ENCODE results near the gene SLC29A4.
"Not testable (repeated sequence)": the region's sequence is repeated elsewhere in the genome, so short reads cannot be mapped to it uniquely, and the experiment has no call there.

The SLC29A4 gene

DNA sequence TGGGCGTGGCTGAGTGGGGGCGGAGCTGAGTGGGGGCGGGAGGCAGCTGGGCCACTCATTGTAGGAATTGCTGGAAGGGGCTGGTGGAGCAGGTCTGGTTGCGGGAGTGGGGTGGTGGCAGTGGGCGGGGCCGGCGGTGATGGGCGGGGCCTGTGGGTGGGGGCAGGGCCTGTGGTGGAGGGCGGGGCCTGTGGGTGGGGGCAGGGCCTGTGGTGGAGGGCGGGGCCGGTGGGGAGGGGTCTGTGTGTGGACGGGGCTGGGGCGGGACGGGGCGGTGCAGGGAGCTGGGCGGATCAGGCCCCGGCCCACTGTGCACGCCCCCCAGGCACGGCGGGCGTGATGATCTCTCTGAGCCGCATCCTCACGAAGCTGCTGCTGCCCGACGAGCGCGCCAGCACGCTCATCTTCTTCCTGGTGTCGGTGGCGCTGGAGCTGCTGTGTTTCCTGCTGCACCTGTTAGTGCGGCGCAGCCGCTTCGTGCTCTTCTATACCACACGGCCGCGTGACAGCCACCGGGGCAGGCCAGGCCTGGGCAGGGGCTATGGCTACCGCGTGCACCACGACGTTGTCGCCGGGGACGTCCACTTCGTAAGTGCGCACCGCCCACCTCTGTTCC is 14.0 kb downstream of the SLC29A4 start:
- Mint-ChIP-seq H3K4me3 (peak overlapping the region; percentile 67), H3K36me3 (ENCODE audit: low read depth) (peaks cover 2% of the 10 kb centered on the region), H3K27ac (no peak overlapping the region), H3K27me3 (peaks cover 19% of the 10 kb centered on the region), H3K9me3 (peaks cover 4% of the 10 kb centered on the region), H3K4me1 (peaks cover 7% of the 10 kb centered on the region)
- ATAC-seq (peak; percentile 63), DNase-seq (peak; percentile 64)

DNA sequence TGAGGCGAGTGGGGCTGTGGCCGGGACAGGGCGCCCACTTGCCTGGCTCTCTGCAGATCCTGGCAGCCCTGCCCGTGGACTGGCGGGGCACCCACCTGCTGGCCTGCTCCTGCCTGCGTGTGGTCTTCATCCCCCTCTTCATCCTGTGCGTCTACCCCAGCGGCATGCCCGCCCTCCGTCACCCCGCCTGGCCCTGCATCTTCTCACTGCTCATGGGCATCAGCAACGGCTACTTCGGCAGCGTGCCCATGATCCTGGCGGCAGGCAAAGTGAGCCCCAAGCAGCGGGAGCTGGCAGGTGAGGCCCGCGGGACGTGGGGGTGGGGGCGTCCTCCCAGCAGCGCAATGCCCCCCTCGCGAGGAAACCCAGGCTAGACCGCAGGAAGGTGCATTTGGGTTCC is 17.6 kb downstream of the SLC29A4 start:
- Mint-ChIP-seq H3K36me3 (ENCODE audit: low read depth) (peaks cover 2% of the 10 kb centered on the region), H3K4me3 (no peak overlapping the region), H3K27ac (no peak overlapping the region), H3K4me1 (peaks cover 7% of the 10 kb centered on the region), H3K27me3 (peaks cover 14% of the 10 kb centered on the region), H3K9me3 (no peaks in the 10 kb centered on the region)
- ATAC-seq (no peak), DNase-seq (no peak)

DNA sequence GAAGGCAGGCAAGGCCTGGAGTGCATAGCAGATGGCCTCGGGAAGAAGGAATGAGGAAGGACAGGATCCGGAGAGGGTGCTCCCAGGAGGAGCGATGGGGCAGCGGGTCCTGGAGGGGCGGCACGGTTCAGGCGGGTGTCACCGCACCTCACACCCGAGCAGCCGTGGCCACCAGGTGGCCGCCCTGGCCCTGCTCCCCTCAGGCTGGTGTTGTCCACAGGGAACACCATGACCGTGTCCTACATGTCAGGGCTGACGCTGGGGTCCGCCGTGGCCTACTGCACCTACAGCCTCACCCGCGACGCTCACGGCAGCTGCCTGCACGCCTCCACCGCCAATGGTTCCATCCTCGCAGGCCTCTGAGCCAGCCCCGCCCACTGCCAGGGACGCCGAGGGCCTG is 19.8 kb downstream of the SLC29A4 start:
- Mint-ChIP-seq H3K4me1 (no peaks in the 10 kb centered on the region), H3K27me3 (peaks cover 4% of the 10 kb centered on the region), H3K27ac (no peak overlapping the region), H3K36me3 (ENCODE audit: low read depth) (no peaks in the 10 kb centered on the region), H3K9me3 (no peaks in the 10 kb centered on the region), H3K4me3 (no peak overlapping the region)
- ATAC-seq (no peak), DNase-seq (no peak)

DNA sequence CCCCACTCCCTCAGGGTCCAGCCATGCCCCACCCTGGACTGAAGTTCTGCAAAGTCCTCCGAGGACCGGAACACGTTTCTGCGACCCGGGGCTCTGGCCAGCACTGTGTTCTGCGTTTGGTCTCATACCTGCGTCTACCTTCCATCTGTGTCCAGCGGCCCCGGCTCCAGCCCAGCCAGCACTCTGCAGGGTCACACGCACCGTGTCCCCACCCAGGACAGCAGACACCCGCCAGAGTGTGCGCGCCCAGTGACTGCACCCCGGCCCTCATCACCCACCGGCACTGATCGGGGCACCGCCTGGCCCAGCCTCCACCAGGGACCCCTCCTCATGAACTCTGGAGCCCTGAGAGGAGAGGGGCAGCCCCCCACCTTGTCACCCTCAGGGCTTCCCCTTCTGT is 20.3 kb downstream of the SLC29A4 start:
- Mint-ChIP-seq H3K4me3 (no peak overlapping the region), H3K27ac (no peak overlapping the region), H3K36me3 (ENCODE audit: low read depth) (no peaks in the 10 kb centered on the region), H3K4me1 (no peaks in the 10 kb centered on the region), H3K9me3 (no peaks in the 10 kb centered on the region), H3K27me3 (peaks cover 2% of the 10 kb centered on the region)
- DNase-seq (no peak), ATAC-seq (no peak)

DNA sequence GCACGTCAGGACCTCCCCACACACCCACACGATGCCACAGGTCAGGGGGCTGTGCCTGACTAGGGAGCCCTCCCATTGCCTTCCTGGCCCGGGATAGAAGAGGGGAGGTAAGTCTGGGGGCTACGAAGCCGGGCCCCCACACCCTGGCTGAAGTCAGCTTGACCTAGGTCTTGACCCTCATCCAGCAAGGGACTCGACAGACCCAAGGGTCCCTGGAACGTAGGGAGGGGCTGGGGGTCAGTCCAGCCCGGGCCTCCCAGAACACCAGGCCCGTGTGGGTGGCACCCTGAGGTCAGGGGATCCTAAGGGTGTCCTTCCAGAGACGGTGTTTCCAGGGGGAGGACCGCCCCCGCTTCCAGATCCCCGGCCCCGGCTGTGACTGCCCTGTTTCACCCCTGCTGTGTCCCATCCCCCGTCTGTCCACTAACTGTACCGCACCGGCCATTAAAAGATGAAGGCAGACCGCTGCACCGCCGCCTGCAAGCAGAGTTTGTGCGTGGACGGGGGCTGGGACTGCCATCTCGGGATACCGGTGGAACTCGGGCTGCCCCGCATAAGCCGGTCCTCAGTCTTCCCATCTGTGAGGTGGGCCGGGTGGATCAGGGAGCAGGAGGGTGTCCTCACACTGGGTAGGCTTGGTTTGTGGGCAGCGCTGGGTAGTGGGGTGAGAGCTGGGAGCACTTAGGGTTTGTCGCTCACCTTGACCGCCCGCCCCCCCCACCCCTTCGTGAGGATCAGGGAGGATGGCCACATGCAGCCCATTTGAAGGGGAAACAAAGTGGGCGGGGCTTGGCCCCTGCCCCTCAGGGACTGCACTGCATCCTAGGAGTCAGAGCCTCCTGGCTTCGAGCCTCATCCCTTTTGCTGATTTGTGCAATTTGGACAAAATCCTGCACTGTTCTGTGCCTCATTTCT is 21.1 kb downstream of the SLC29A4 start:
- no peaks in the 10 kb centered on the region for H3K9me3 Mint-ChIP-seq
- no peak overlapping the region for H3K4me3 Mint-ChIP-seq
- no peak for DNase-seq
- ATAC-seq: no peak
- peaks cover 4% of the 10 kb centered on the region for H3K36me3 Mint-ChIP-seq (ENCODE audit: low read depth)
- H3K27ac Mint-ChIP-seq: no peak overlapping the region
- H3K27me3 Mint-ChIP-seq: no peaks in the 10 kb centered on the region
- no peaks in the 10 kb centered on the region for H3K4me1 Mint-ChIP-seq

DNA sequence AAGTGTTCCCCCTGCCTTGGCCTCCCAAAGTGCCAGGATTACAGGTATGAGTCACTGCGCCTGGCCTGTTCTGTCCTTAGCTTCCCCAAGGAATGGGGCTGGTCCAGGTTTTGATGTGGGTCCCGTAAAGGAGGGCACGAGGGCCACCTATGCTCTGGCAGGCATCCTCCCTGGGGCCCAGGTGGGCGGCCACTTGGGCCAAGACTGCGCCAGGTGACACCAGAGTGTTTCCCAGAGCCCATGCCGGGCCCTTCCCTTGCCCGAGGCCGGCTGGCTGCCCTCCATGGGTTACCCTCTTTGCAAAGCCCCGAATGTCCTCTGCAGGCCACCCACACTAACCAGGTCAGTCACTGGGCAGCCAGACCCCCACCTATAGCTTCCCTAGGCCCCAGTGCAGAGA is 22.3 kb downstream of the SLC29A4 start:
- H3K9me3 Mint-ChIP-seq; H3K27ac Mint-ChIP-seq; H3K36me3 Mint-ChIP-seq (ENCODE audit: low read depth); H3K27me3 Mint-ChIP-seq; ATAC-seq; H3K4me3 Mint-ChIP-seq; DNase-seq; H3K4me1 Mint-ChIP-seq: not testable (repeated sequence)

DNA sequence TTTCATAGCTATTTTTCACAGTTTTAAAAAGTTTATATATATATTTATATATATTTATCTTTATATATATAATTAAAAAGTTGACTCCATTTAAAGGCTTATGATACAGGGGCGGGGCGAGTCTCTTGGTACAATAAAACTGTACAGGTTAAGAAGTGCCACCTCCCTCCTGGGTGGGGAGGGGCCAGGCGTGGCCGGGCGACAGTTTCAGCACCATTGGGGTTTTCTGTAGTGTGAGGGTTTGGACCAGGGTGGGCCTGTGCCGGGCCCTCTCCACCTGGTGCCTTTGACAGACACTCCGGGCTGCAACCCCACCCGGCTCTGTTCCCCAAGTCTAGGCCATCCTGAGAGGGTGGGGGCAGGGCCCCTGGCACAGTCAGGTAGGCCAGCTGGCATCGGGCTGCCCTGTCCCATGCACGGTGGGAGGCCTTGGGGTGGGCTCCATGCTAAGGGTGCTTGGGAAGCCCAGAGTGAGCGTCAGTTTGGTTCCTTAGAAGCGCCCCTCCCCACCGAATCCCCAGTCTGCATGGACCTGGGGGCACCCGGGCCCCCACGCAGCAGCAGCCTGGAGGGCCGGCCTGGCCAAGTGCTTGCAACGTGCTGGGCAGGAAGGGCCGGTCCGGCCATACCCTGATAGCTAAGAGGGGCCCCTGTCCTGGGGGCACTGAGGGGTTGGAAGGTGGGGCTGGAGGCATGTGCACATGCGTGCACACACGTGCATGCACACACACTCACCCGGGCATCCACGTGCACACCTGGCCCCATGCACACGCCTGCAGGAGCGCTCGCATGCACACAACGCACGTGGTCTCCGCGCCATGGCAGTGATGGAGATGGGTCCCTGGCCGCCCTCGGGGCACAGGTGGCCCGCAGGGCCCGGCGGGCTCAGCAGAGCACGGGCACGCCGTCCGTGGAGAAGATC is 24.7 kb downstream of the SLC29A4 start:
- H3K9me3 Mint-ChIP-seq; H3K27me3 Mint-ChIP-seq; ATAC-seq; DNase-seq; H3K27ac Mint-ChIP-seq; H3K36me3 Mint-ChIP-seq (ENCODE audit: low read depth); H3K4me1 Mint-ChIP-seq; H3K4me3 Mint-ChIP-seq: not testable (repeated sequence)

DNA sequence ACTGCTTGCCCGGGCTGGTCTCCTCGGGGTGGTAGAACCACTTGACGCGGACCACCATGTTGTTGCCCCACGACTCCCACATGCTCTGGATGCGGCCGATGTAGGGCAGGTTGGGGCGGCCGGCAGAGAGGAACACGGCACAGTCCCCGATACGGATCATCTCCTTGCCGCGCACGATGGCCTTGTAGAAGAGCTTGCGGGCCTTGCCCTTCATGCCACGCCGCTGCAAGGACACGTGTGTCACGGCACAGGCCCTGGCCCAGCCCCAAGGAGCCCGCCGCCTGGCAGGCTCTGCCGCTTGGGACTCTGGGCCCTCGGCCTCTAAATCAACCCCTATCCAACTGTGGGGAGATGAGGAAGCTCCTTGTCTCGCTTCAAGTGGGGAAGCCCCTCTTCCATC is 26.4 kb downstream of the SLC29A4 start:
- Mint-ChIP-seq H3K27ac (no peak overlapping the region), H3K4me1 (no peaks in the 10 kb centered on the region), H3K4me3 (no peak overlapping the region), H3K9me3 (no peaks in the 10 kb centered on the region), H3K27me3 (no peaks in the 10 kb centered on the region), H3K36me3 (ENCODE audit: low read depth) (peaks cover 10% of the 10 kb centered on the region)
- DNase-seq: no peak
- ATAC-seq: no peak

DNA sequence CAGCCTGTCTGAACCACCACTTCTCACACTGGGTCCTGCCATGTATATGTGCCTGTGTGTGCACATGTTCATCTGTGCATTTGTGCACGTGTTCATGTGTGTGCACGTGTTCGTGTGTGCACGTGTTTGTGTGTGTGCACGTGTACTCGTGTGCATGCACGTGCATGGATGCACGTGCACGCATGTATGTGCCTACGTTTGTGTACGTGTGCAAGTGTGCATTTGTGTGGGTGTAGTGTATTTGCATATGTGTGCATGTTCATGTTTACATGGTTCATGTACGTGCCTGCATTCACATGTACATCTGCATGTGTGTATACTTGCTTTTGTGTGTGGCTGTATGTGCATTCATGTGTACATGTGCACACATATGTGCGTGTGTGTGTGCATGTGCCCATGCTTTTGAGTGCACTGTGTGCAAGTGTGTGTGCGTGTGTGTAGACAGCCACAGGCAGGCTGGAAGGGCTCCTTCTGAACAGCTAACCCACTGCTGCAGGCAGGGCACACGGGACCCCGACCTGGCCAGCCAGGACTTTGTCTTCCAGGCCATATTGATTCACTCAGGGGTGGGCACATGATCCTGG is 28.2 kb downstream of the SLC29A4 start:
- H3K4me3 Mint-ChIP-seq: no peak overlapping the region
- no peak overlapping the region for H3K27ac Mint-ChIP-seq
- ATAC-seq (no peak), DNase-seq (no peak)
- H3K4me1 Mint-ChIP-seq: no peaks in the 10 kb centered on the region
- no peaks in the 10 kb centered on the region for H3K9me3 Mint-ChIP-seq
- peaks cover 14% of the 10 kb centered on the region for H3K36me3 Mint-ChIP-seq (ENCODE audit: low read depth)
- no peaks in the 10 kb centered on the region for H3K27me3 Mint-ChIP-seq

DNA sequence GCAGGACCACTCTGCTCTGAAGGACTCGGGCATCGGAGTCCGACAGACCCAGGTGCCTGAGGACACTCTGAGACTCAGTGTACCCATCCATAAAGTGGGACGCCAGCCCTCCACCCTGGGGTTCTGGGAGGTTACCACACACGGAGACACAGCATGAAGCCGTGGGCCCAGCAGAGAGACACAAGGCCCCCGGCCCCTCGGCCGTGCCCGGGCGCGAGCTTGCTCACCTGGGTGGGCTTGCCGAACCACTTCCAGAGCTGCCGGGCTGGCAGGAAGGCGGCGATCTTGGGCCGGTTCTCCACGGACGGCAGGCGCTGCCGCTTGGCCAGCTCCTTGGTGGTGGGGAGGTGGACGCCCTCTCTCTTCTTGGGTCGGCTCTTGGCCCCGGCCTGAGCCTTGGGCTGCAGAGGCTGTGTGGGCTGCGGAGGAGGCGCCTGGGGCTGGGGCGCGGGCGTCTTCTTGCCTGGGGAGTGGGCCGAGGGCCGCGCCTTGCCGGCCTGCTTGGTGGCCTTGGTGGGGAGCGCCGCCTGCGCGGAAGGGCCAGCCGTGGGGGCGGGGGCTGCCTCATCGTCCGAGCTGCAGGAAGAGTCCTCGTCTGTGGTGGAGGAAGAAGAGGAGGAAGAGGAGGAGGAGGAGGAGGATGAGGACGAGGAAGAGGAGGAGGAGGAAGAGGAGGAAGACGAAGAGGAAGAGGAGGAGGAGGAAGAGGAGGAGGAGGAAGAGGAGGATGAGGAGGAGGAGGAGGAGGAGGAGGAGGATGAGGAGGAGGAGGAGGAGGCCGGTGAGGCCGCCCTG is 29.7 kb downstream of the SLC29A4 start:
- H3K4me3 Mint-ChIP-seq, H3K4me1 Mint-ChIP-seq, H3K27ac Mint-ChIP-seq, DNase-seq, ATAC-seq, H3K9me3 Mint-ChIP-seq, H3K27me3 Mint-ChIP-seq: not testable (repeated sequence)
- peaks cover 17% of the 10 kb centered on the region for H3K36me3 Mint-ChIP-seq (ENCODE audit: low read depth)

DNA sequence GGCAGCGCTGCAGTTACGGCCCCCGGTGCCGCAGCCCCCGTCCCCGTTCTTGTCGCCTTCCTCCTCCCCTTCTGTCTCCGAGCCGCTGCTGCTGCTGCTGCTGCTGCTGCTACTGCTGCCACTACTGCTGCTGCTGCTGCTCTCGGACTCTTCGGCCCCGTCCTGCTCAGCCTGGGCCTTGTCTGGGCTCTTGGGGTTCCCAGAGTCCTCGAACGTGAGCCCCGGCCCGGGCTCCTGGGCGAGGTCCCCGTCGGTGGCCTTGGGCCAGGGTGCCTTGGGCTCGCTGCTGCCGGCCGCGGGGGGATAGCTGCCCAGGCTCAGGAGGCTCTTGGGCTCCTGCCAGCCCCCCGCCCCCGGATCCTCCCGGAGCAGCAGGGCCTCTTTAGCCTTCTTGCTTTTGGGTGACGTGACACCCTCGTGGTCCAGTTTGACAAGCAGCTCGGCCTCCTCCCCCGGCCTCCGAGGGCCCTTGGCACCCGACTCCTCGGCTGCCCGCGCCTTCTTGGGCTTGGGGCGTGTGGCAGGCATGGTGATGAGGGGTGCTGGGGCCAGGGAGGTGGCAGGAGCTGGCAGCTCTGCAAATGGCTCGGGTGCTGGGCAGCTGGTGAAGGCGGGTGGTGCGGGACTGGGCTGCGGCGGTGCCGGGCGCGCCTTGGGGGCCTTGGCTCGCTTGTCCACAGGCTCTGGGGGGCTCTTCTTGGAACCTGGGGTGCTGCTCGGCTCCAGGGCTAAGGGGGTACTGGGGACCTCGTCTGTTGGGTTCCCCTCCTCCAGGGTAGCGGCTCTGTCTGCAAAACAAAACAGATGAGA is 30.5 kb downstream of the SLC29A4 start:
- H3K36me3 Mint-ChIP-seq (ENCODE audit: low read depth): peaks cover 20% of the 10 kb centered on the region
- H3K4me1 Mint-ChIP-seq, H3K9me3 Mint-ChIP-seq, ATAC-seq, H3K27me3 Mint-ChIP-seq, H3K27ac Mint-ChIP-seq, H3K4me3 Mint-ChIP-seq, DNase-seq: not testable (repeated sequence)

DNA sequence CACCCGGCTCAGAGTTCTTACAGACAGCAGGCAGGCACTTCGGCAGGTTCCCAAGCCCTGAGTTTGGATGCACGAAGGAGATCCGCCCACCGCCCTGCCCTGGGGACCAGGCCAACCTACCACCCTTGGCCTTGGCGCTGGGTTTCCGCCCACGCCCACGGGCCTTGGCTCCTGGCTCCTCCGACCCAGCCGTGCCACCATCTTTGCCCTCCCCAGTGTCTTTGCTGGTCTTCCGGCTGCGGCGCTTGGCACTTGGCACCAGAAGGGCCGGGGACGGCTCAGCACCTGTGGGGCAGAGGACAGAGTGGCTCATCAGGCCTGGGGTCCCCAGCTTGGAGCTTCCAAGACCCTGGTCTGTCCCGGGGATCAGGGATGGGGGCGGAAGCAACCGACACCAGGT is 32.1 kb downstream of the SLC29A4 start:
- Mint-ChIP-seq H3K27ac (no peak overlapping the region), H3K36me3 (ENCODE audit: low read depth) (peaks cover 33% of the 10 kb centered on the region), H3K4me1 (no peaks in the 10 kb centered on the region), H3K27me3 (no peaks in the 10 kb centered on the region), H3K9me3 (peaks cover 10% of the 10 kb centered on the region), H3K4me3 (no peak overlapping the region)
- DNase-seq: no peak
- no peak for ATAC-seq

DNA sequence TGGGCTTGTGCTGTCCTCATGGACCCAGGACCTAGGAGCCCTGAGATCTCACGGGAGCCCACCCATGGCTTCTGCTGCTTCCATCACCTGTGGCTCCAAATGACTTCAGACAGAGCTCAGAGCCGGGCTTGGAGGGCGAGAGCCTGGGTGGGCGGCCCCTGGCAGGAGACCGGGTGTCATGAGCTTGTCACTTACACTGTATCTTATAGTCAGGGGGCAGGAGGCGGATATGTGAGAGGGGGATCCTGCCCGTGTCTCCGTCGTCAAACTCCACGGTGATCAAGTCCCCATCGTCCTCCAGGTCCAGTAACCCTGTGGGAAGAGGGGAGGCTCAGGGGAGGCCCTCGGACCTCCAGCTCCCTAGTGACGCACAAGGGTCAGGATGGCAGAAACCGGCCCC is 33.0 kb downstream of the SLC29A4 start:
- peaks cover 38% of the 10 kb centered on the region for H3K36me3 Mint-ChIP-seq (ENCODE audit: low read depth)
- no peaks in the 10 kb centered on the region for H3K27me3 Mint-ChIP-seq
- peaks cover 10% of the 10 kb centered on the region for H3K9me3 Mint-ChIP-seq
- H3K4me1 Mint-ChIP-seq: no peaks in the 10 kb centered on the region
- no peak for DNase-seq
- no peak overlapping the region for H3K27ac Mint-ChIP-seq
- ATAC-seq: no peak
- no peak overlapping the region for H3K4me3 Mint-ChIP-seq
